PC-3 (cell line): ENCODE results near the gene OR14J1. TPM values are rescaled to one million over a fixed set of nuclear protein-coding genes. Genes with fewer than 3 reads are reported as not detected.
"Not testable (repeated sequence)": the region's sequence is repeated elsewhere in the genome, so short reads cannot be mapped to it uniquely, and the experiment has no call there.

ENCODE experiments used
- ATAC-seq: fragments of 200-7000 bp; cut with Tn5 transposase; 2 replicates; pipeline ENCODE4 v1.9.1; 2020; ENCODE audit warnings: mild to moderate bottlenecking, moderate library complexity
- BruUV-seq: library from RNA; stranded (reverse); fragments of 400-500 nt; replicated peaks from 2 replicates; lab custom pipeline; 2021; lab: Mats Ljungman, UMichigan
- CTCF ChIA-PET: fragments of 300-600 bp; sonication (Branson Sonifier 250); formaldehyde crosslinking; loops from one replicate; lab custom pipeline; 2022; ENCODE audit warnings: antibody characterized with exemption; lab: Charles Lee
- POLR2A ChIA-PET: fragments of 300-600 bp; sonication (Branson Sonifier 250); formaldehyde crosslinking; loops from one replicate; lab custom pipeline; 2022; ENCODE audit warnings: antibody characterized with exemption; ENCODE audit not compliant: unreplicated experiment; lab: Charles Lee
- DNase-seq: peaks from one replicate; pipeline ENCODE4 v3.0.0-alpha.2; 2015
- H2AFZ ChIP-seq: fragments of 300-600 bp; sonication (generic); 2 replicates; pipeline ENCODE4 v1.6.0; 2016; ENCODE audit warnings: antibody characterized with exemption, low read length
- H3F3A ChIP-seq: fragments of 300-600 bp; sonication (generic); one replicate; pipeline ENCODE4 v1.6.0; 2017; ENCODE audit warnings: antibody characterized with exemption, low read length, control low read depth, mild to moderate bottlenecking; ENCODE audit not compliant: unreplicated experiment
- H3K27ac ChIP-seq: fragments of 300-600 bp; sonication (generic); 2 replicates; pipeline ENCODE4 v1.5.1; 2016; ENCODE audit warnings: mild to moderate bottlenecking, low read length
- H3K27me3 ChIP-seq: fragments of 300-600 bp; sonication (generic); 2 replicates; pipeline ENCODE4 v1.6.1; 2016; ENCODE audit warnings: low read length, mixed read lengths
- H3K36me3 ChIP-seq: fragments of 300-600 bp; sonication (generic); 2 replicates; pipeline ENCODE4 v1.6.1; 2016; ENCODE audit warnings: low read depth, mixed run types, low read length, mixed read lengths
- H3K4me1 ChIP-seq: fragments of 300-600 bp; sonication (generic); 2 replicates; pipeline ENCODE4 v1.5.1; 2016; ENCODE audit warnings: low read length; ENCODE audit not compliant: insufficient read depth
- H3K4me2 ChIP-seq: fragments of 300-600 bp; sonication (generic); 2 replicates; pipeline ENCODE4 v1.6.0; 2016; ENCODE audit warnings: low read length
- H3K4me3 ChIP-seq: fragments of 300-600 bp; sonication (generic); 2 replicates; pipeline ENCODE4 v1.5.1; 2016; ENCODE audit warnings: mild to moderate bottlenecking, low read length, mixed read lengths
- H3K79me2 ChIP-seq: fragments of 300-600 bp; sonication (generic); 2 replicates; pipeline ENCODE4 v1.6.1; 2017; ENCODE audit warnings: low read length, mixed read lengths
- H3K9ac ChIP-seq: fragments of 300-600 bp; sonication (generic); 2 replicates; pipeline ENCODE4 v1.6.0; 2016; ENCODE audit warnings: mild to moderate bottlenecking, low read length
- H3K9me2 ChIP-seq: fragments of 300-600 bp; sonication (generic); replicated peaks from 2 replicates; pipeline ENCODE4 v1.6.1; 2016; ENCODE audit warnings: mixed run types, low read length, mixed read lengths
- H3K9me3 ChIP-seq: fragments of 300-600 bp; sonication (generic); 2 replicates; pipeline ENCODE4 v1.6.1; 2016; ENCODE audit warnings: low read length, mixed read lengths
- H4K20me1 ChIP-seq: fragments of 300-600 bp; sonication (generic); 2 replicates; pipeline ENCODE4 v1.6.1; 2016; ENCODE audit warnings: low read length, mixed read lengths
- CTCF ChIP-seq: fragments of 300-600 bp; sonication (generic); conservative IDR thresholded peaks from 2 replicates; pipeline ENCODE4 v1.5.1; 2017; ENCODE audit warnings: antibody characterized with exemption, low read depth, mild to moderate bottlenecking, low read length
- EZH2 ChIP-seq: fragments of 300-600 bp; sonication (generic); IDR thresholded peaks from one replicate; pipeline ENCODE4 v1.6.1; 2017; ENCODE audit warnings: antibody characterized with exemption, mild to moderate bottlenecking, low read length; ENCODE audit not compliant: unreplicated experiment
- EZH2phosphoT487 ChIP-seq: fragments of 300-600 bp; sonication (generic); IDR thresholded peaks from 2 replicates; pipeline ENCODE4 v1.6.1; 2018; ENCODE audit warnings: mild to moderate bottlenecking, antibody characterized with exemption, low read length, borderline replicate concordance
- intact Hi-C: fragments of 100-400 bp; cut with micrococcal nuclease; formaldehyde crosslinking; loops from 2 replicates; pipeline ENCODE4 v1.9.0; 2023
- total RNA-seq: library from RNA; depleted of rRNA; stranded (reverse); fragments of >200 nt; gene quantifications from 2 replicates; pipeline ENCODE4 v1.2.3, GENCODE V29; 2014

OR14J1 gene
- total RNA-seq, 1 experiment from 2014 or later = not detected

- Histone ChIP-seq H2AFZ (no peak overlapping the region), H3F3A (no peaks in the 10 kb centered on the region), H3K4me1 (no peaks in the 10 kb centered on the region), H3K27me3 (peaks cover 4% of the 10 kb centered on the region; the same call in 1 of the 2 replicates), H3K9ac (no peak overlapping the region), H3K79me2 (no peaks in the 10 kb centered on the region), H3K9me2 (no peaks in the 10 kb centered on the region), H3K27ac (no peak overlapping the region), H3K4me2 (no peak overlapping the region), H3K36me3 (no peaks in the 10 kb centered on the region), H3K9me3 (no peaks in the 10 kb centered on the region), H3K4me3 (no peak overlapping the region), H4K20me1 (no peaks in the 10 kb centered on the region)
- ChIA-PET POLR2A (no interaction called here), CTCF (no interaction called here)
- BruUV-seq = no TSS peak
- DNase-seq = no peak
- ATAC-seq = no peak
- TF ChIP-seq EZH2phosphoT487 (no peak), EZH2 (no peak), CTCF (no peak)
- intact Hi-C loops = no loop called here
Measured at GRCh38 chr6:29332676-29333075, 31.2 kb downstream of the OR14J1 start.

DNA sequence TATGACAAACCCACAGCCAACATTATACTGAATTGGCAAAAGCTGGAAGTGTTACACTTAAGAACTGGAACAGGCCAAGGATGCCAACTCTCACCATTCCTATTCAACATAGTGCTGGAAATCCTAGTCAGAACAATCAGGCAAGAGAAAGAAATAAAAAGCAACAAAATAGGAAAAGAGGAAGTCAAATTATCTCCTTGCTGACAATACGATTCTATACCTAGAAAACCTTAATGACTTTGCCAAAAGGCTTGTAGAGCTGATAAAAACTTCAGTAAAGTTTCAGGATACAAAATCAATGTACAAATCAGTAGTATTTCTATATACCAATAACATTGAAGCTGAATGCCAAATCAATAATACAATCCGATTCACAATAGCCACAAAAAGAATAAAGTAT lies 34.8 kb downstream of the OR14J1 start:
- no peaks in the 10 kb centered on the region for H3K79me2 ChIP-seq
- POLR2A ChIA-PET = no interaction called here
- H3K4me1 ChIP-seq = no peaks in the 10 kb centered on the region
- no TSS peak for BruUV-seq
- no peaks in the 10 kb centered on the region for H3K36me3 ChIP-seq
- no peak overlapping the region for H3K27ac ChIP-seq
- no peak overlapping the region for H3K9ac ChIP-seq
- H3K9me2 ChIP-seq = no peaks in the 10 kb centered on the region
- ATAC-seq (no peak), DNase-seq (no peak)
- no peaks in the 10 kb centered on the region for H4K20me1 ChIP-seq
- H3K4me2 ChIP-seq = no peak overlapping the region
- no peak overlapping the region for H3K4me3 ChIP-seq
- no peaks in the 10 kb centered on the region for H3K9me3 ChIP-seq
- intact Hi-C loops = no loop called here
- TF ChIP-seq CTCF (no peak), EZH2phosphoT487 (no peak), EZH2 (no peak)
- H3F3A ChIP-seq = no peaks in the 10 kb centered on the region
- H3K27me3 ChIP-seq = peaks cover 11% of the 10 kb centered on the region
- CTCF ChIA-PET = no interaction called here
- no peak overlapping the region for H2AFZ ChIP-seq

DNA sequence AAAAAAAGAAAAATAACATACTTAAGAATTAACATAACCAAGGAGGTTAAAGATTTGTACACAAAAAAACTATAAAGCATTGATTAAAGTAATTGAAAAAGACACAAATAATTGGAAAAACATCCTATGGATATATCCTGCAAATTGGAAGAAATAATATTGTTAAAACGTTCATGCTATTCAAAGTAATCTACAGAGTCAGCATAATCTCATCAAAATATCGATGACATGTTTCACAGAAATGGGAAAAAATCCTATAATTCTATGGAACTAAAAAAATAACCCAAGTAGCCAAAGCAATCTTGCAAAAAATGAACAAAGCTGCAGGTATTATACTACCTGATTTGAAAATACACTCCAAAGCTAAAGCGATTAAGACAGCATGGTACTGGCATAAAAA lies 43.9 kb downstream of the OR14J1 start:
- BruUV-seq = no TSS peak
- Histone ChIP-seq H3K9ac (no peak overlapping the region), H3K4me3 (no peak overlapping the region), H3F3A (no peaks in the 10 kb centered on the region), H3K36me3 (no peaks in the 10 kb centered on the region), H3K4me2 (no peak overlapping the region), H4K20me1 (no peaks in the 10 kb centered on the region), H3K27ac (no peak overlapping the region), H3K79me2 (no peaks in the 10 kb centered on the region), H3K9me3 (no peaks in the 10 kb centered on the region), H2AFZ (no peak overlapping the region), H3K27me3 (peaks cover 18% of the 10 kb centered on the region), H3K9me2 (no peaks in the 10 kb centered on the region), H3K4me1 (no peaks in the 10 kb centered on the region)
- DNase-seq = no peak
- ATAC-seq = no peak
- CTCF ChIA-PET = no interaction called here
- TF ChIP-seq CTCF (no peak), EZH2 (no peak), EZH2phosphoT487 (no peak)
- POLR2A ChIA-PET = no interaction called here
- intact Hi-C loops = no loop called here

DNA sequence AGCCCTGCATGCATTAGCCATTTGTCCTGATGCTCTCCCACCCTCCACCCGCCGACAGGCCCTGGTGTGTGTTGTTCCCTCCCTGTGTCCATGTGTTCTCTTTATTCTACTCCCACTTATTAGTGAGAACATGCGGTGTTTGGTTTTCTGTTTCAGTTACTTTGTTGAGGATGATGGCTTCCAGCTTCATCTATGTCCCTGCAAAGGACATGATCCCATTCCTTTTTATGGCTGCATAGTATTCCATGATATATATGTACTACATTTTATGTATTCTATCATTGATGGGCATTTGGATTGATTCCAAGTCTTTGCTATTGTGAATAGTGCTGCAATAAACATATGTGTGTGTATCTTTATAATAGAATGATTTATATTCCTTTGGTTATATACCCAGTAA lies 47.8 kb downstream of the OR14J1 start:
- CTCF ChIA-PET, H3K27ac ChIP-seq, H3K4me3 ChIP-seq, H3K9me3 ChIP-seq, H3F3A ChIP-seq, intact Hi-C loops, H3K4me2 ChIP-seq, H3K36me3 ChIP-seq, ATAC-seq, H3K9ac ChIP-seq, H3K9me2 ChIP-seq, H3K79me2 ChIP-seq, H2AFZ ChIP-seq, H4K20me1 ChIP-seq, BruUV-seq, POLR2A ChIA-PET, DNase-seq, H3K4me1 ChIP-seq: not testable (repeated sequence)
- H3K27me3 ChIP-seq = peaks cover 22% of the 10 kb centered on the region
